NCI-H1105 (cell line): ENCODE results near the gene BANF1.
A peak's percentile ranks its signal among the peaks of the same experiment; 100 is the strongest.

Experiments used
- DNase-seq: peaks from one replicate; lab custom pipeline; 2025; lab: John Stamatoyannopoulos, UW

BANF1 gene, protein sequence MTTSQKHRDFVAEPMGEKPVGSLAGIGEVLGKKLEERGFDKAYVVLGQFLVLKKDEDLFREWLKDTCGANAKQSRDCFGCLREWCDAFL

DNA sequence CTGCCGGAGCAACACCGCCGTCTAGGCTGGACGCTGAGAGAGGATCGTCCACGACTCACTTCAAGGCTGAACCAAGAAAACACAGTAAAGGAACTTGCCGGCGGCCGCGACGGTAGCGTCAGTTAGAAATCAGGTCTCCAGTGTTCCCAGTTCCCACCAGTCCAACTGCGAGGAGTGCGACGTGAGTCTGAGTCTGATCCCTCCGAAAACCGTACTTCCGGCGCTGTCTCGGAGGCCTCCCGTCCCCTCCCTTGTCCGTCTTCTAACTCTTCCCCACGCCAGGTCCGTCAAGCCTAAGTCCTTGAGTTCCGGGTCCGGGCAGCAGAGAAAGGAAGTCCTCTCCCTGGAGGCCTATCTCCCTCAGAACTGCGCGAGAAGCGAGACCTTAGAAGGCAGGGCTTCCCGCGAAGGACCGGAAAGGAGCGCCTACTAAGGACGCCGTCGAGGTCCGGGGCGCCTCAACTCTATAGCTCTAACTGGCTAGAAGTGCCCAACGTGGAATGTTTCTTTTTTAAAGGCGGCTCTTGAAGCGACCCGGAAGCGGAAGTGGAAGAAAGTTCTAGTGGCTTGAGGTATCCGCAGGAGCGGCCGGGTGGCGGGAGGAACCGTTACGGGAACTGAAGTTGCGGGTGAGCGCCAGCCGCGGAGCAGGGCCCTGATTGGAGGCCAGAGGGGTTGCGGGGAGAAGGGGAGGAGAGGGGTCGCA lies at the start of gene BANF1, which contains the start of gene EIF1AD:
BANF1 (plus strand) TSS at position 562 of the 706 bp plus-strand sequence. CDS start 748 bp downstream, outside the sequence.
EIF1AD (minus strand) TSS at position 216 of the 706 bp plus-strand sequence. CDS start 1,768 bp downstream, outside the sequence.
- DNase-seq = peak; percentile 99

DNA sequence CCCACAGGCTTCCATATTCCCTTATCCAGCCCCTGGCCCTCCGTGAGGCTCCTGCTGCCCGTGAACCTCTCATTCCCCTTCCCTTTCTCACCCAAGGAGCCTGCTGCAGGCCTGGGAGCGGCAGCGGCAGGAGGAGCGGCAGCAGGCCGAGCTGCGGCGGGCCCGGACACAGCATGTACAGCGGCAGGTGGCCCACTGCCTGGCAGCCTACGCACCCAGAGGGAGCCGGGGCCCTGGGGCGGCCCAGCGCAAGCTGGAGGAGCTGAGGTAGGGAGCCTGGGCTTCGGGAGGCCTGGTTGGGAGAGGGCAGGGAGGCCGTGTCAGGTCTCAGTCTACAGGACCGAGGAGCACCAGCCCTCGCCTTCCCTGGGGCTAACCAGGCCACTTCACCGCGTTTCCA lies 48.8 kb upstream of the BANF1 start:
- no peak for DNase-seq

DNA sequence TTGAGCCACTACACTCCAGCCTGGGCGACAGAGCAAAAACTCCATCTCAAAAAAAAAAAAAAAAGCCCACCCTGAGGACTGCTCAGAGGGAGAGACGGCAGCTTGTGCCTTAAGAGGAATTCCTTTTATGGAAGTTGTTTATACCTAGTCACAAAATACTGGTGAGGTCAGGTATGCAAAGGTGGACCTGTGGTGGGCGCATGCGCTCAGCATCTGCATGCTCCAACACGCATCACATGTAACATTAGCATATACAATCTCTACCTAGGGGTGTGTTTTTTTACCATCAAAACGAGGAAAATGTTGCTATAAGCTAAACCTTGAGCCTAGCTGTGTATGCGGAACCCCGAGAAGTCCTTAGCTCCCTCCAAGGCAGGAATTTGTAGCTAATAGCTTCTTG lies 47.5 kb upstream of the BANF1 start:
- no peak for DNase-seq

DNA sequence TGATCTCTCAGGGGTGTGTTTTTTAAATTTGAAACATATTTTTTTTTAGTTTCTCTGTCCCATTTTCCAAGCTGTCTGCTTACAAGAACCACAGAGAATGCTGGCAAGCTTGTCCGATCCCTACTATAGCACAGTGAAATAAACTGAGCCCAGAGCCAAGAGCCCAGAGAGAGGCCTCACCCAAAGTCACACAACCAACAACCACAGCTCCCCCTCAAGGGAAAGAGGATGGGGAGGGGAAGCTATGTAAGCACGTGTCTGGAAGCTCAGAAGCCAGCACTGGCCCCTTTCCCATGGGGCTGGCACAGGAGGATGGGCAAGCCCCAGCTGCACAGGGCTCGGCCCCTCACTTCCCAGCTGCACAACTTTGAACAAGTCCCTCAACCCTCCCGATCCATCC lies 44.0 kb upstream of the BANF1 start:
- DNase-seq = no peak

DNA sequence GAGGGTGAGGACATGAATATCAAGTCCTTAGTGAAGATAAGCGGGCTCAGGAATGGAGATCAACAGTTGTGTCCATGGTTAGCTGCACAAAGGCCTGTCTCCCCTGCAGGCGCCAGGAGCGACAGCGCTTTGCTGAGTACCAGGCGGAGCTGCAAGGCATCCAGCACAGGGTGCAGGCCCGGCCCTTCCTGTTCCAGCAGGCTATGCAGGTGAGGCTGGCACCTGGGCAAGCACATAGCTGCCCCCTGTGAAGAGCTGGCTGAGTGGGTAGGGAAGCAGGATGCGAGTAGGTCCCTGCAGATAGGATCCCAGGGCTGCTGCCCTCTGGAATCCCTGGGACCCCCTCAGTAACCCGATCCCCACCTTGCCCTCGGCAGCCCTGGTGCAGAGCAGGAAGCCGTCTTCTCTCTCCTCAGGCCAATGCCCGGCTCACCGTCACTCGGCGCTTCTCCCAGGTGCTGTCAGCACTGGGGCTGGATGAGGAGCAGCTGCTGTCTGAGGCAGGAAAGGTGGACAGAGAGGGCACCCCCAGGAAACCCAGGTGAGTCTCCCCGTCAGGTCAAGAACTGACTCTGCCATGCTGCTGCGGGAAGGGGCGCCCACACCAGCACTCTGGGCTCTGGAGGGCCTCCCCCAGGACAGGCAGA lies 43.4 kb upstream of the BANF1 start:
- DNase-seq = no peak

DNA sequence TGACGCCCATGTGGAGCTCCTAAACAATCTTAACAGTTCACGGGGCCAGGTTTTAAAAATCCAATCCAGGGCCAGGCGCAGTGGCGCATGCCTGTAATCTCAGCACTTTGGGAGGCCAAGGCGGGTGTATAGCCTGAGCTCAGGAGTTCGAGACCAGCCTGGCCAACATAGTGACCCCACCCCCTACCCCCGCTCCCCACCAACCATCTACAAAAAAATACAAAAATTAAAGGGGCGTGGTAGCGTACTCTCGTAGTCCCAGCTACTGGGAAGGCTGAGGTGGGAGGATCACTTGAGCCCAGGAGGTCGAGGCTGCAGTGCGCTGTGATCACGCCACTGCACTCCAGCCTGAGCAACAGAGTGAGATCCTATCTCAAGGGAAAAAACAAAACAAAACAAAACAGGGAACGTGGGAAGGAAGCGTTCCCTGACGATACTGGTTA lies 41.5 kb upstream of the BANF1 start:
- DNase-seq = no peak

DNA sequence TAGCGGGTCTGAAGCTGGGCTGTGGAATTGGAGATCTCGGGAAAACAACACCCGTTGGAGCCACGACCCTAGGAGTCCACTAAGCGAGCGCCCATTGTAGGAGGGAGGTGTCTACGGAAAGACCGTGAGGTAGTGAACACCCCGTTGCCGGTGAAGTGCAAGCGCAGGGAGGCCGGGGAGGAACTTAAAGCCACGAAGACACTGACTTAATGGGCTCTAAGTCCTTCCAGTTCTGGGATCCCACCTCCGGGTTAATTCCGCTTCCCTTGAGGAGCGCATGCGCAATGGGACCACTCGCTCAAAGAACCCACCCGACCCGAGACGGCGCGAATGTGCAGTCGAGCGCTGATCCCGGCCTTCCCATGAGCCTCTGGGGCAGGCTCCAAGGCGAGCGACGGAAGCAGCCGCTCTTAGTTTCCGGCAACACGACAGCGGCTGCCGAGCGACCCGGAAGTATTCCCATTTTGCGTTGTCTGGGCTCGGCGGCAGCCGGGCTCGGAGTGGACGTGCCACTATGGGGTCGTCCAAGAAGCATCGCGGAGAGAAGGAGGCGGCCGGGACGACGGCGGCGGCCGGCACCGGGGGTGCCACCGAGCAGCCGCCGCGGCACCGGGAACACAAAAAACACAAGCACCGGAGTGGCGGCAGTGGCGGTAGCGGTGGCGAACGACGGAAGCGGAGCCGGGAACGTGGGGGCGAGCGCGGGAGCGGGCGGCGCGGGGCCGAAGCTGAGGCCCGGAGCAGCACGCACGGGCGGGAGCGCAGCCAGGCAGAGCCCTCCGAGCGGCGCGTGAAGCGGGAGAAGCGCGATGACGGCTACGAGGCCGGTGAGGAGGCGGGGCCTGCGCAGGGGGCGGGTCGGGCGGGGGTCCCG lies 40.8 kb upstream of the BANF1 start, which contains the start of gene SART1:
SART1 (plus strand) TSS at position 468 of the 874 bp plus-strand sequence; CDS start at position 515, 47 bp downstream.
- DNase-seq = peak; percentile 98

DNA sequence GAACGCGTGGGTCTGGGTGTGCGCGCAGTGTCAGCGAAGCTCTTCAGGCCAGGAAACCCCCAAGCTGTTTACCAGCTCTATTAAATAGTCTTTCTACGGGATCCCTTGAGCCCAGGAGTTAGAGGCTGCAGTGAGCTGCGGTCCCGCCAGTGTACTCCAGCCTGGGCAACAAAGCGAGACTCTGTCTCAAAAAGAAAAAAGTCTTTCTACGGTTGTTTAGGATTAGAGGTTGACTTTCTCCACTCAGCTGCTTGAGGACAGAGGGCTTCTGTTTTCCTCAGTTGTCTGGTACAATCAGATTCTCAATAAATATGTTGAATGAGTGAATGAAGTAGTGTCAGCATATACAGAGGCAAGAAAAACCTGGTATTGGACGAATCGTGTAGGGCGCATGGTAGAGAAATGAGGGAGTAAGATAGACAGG lies 40.1 kb upstream of the BANF1 start:
- DNase-seq = no peak

DNA sequence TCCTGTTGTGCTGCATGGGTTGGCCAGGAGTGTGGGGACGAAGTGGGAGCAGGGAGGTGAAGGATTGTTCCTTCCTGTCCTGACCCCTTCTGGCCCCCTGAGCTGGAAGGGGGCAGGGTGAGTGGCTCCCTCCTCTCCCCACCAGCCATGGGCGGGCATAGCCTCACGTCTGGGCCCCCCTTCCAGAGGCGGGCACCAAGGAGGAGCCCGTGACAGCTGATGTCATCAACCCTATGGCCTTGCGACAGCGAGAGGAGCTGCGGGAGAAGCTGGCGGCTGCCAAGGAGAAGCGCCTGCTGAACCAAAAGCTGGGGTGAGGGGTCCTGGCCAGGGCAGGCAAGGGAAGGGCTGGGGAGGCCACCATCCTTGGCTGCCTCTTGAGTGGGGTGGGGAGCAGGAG lies 37.4 kb upstream of the BANF1 start:
- DNase-seq = no peak

DNA sequence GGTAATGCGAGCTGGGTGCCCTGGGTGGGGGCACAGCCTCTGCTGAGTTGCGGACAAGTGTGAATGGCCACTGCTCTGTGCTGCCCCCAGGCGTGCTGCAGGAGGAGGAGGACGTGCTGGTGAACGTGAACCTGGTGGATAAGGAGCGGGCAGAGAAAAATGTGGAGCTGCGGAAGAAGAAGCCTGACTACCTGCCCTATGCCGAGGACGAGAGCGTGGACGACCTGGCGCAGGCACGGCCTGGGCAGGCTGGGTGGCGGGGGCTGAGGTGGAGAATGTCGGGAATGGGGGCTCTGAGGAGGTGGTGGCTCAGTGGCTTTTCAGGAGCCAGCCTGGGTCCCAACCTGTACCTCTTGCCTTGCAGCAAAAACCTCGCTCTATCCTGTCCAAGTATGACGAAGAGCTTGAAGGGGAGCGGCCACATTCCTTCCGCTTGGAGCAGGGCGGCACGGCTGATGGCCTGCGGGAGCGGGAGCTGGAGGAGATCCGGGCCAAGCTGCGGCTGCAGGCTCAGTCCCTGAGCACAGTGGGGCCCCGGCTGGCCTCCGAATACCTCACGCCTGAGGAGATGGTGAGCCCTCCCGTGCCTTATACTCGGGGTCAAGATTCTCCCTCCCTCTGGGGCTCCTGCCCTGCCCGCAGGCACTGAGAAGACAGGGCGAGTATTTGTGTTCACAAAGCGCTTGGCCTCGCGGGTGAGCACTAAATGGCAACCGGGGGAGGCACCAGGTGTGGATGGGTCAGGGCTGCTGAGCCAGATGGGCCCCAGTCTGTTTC lies 36.1 kb upstream of the BANF1 start:
- DNase-seq = no peak

DNA sequence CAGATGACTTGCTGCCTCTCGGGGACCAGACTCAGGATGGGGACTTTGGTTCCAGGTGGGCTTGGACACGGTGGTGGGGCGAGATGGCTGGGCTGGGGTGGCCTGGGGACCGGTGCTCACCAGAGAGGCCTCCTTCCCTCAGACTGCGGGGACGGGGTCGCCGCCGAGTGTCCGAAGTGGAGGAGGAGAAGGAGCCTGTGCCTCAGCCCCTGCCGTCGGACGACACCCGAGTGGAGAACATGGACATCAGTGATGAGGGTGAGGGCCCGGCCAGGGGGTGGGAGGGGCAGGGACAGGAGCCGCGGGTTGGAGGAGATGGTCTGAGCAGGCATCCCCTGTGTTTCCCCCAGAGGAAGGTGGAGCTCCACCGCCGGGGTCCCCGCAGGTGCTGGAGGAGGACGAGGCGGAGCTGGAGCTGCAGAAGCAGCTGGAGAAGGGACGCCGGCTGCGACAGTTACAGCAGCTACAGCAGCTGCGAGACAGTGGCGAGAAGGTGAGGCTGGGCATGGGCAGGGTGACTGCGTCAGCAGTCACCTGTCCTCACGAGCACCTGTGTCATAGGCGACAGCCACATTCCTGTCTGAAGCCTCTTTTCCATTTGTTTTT lies 34.9 kb upstream of the BANF1 start:
- DNase-seq = no peak

DNA sequence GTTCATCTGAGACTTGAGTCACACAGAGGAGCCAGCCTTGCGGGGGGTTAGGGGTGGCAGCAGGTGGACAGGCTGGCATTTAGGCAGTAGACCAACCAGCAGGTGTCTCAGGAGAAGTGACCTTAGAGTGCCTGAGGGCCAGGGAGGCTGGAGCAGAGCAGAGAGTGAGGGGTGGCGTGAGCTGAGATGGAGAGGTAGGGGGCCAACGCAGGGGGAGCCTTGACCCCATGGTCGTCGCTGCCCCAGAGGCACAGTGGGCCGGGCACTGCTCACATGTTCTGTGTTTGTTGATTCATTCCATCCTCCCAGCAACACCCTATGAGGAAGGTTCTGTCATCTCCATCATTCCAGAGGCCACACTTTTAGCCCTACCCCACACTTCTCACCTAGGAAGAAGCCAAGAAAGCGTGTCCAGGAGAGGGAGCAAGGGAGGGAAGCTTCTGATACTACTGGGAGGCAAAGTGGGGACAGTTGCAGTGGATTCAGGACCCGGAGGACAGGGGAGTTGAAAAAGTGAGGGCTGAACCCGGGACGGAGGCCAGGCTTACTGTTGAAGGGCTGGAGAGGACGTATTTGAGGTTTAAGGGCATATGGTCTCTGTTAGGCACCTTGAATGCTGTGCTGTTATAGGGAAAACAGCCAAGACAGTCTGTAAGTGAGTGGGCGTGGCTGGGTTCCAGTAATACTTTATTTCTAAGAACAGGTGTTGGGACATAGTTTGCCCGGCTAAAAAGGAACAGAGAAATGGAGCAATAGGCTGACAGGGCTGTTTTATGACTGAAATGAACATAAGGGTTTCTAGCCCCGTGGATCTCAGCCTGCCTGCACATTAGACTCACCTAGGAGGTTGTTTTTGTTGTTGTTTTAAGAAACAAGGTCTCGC lies 33.5 kb upstream of the BANF1 start:
- DNase-seq = no peak

DNA sequence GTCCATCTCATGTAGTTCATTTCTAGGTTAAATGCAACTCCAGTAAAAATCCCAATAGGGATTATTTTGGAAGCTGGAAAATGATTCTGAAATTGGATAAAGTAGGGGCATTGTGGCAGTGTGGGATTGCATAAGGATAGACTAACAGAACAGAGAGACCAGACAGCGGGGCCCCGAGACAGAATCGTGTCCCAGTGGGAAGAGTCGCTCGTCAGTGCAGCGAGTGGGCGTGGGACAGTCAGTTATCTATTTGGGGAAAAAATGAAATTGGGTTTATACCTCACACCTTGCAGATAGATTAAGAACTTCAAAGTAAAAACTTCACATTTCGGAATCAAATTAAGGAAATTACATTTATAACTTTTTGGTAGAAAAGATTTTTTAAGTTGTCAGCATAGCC lies 30.2 kb upstream of the BANF1 start:
- no peak for DNase-seq

DNA sequence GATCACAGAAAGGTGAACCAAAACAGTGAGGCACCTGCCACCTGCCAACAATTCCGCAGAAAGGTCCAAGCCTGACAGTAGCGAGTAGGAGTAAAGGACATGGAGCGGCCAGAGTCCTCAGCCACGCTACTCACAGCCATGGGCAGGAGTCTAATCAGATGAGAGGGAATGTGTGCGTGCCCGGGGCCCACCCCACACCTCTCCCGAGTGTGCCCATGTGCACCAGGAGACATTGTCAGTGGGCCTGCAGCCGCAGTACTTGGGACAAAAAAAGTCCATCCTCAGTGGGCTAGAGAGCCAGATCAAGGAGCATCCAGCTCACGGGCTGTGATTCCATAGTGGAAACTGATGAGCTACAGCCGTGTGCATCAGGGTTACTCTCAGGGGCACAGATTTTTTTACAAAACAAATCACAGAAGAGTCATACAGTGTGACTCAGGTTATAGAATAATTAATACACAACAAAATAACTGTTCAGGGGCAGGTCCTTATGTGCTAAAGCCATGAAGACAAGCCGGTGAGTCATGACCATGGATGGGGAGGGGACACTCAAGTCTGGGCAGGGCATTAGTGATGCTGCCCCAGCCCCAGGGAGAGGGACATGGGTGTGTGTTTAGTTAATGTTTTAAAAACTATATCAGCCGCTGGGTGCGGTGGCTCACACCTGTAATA lies 28.7 kb upstream of the BANF1 start:
- DNase-seq = no peak

DNA sequence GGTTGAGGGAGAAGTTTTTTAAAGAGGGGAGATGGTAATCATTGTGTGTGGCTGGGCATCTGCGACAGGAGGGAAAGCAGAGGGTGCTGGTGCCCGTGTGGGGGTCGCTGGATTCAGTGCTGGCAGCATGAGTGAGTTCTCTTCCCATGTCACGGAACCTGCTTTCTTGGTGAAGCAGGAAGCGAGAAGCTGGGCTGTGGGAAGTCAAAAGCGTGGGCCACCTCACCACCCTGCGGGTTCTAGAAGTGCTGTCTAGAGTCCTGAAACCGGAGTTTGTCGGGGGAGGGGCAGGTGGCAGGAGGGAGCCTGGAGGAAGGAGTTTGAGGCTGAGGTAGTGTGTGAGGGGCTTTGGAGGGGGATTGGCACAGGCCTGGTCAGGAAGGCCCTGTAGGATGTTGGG lies 26.5 kb upstream of the BANF1 start:
- DNase-seq = no peak

DNA sequence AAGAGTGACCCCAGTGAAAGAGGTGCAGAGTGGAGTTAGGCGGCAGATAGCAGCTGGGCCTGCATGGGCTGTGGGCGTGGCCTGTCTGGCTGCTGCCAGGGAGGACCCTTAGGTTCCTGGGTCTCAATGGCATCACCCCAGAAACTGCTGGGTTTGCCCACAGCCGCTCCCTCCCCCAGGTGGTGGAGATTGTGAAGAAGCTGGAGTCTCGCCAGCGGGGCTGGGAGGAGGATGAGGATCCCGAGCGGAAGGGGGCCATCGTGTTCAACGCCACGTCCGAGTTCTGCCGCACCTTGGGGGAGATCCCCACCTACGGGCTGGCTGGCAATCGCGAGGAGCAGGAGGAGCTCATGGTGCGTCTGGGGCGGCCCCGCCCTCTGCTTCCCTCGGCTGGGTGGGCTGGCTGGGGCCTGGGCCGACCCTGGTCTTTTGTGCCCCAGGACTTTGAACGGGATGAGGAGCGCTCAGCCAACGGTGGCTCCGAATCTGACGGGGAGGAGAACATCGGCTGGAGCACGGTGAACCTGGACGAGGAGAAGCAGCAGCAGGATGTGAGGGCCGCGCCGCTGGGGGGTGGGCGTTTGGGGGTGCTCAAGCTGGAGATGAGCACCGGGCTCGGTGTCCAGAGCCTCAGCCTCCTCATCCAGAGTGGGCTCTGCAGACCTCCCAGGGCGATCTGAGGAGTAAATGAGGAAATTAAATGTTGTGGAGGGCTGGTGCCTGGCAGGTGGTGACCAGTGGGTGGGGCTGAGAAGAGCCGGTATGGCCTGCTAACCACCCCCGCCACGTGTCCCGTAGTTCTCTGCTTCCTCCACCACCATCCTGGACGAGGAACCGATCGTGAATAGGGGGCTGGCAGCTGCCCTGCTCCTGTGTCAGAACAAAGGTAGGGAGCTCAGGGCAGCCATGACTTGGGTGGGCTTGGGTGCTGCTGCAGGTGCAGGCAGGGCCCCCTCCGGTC lies 25.8 kb upstream of the BANF1 start:
- DNase-seq = no peak

DNA sequence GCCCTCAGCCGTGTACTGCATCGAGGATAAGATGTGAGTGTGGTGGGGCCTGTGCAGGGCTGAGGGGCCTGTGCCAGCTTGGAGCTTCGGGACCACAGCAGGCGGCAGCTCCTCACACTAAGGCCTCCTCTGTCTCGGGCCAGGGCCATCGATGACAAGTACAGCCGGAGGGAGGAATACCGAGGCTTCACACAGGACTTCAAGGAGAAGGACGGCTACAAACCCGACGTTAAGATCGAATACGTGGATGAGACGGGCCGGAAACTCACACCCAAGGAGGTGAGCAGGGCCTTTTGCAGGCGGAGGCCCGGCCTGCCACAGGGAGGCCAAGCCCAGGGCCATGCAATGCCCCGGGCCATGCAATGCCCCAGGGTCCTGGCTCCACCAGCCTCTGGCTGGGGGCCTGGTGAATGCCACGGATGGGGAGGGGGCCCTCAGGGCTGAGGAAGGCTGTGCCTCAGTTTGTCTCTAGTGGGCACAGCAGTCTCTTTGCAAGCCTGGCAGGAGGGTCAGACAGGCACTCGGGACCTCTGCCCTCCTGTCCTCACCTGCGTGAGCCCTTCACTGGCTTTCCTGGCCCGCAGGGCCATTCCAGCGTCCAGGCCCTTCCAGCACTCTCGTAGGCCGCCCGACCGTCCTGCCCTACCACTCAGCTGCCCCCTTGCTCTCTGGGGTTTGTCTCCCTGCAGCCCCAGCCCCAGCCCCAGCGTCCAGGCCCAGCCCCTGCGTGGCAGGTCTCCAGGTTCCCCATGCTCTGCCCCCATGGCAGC lies 24.5 kb upstream of the BANF1 start:
- DNase-seq = no peak
